ENCODE data around the gene PIM1.
"Not testable (repeated sequence)": the region's sequence is repeated elsewhere in the genome, so short reads cannot be mapped to it uniquely, and the experiment has no call there.

The PIM1 gene

DNA sequence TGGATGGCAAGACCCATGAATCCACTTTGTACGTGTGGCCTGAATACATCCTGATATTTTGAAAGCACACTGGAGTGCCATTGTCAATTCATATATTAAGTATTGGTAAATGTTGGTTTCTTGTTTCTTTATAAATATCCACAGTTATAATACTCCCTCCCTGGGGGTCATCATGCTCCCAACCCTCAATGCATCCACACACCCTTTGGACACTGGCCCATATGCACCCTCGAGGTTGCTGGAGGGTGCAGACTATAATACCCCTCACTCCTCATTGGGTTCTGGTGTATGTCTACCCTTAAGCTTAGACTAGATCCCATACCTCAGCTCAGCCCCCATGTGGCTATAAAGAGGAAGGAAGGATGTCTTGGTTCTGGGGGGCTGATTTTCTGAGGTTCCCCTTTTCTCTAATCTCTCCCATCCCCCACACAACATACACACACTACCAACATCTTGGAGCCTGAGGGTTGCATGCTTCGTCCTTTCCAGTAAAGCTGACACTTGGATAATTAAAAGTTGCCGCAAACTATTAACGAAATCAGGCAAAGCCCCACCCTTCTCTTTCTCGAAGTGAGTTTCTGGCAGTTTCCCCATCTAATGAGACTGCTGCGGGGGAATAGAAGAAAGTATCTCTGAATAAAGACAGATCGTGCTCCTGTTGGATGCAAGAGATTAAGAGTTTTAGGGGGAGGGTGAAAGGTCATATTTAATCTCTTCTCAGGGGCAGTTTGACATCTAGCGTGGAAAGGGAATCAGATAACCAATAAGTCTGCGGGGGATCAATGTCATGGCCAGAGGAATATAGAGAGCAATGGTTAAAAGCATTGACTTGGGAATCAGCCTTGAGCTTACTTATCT lies 7.4 kb downstream of the PIM1 start:
- in situ Hi-C loops (cut with HindIII; ENCODE audit: low pct_unique_long_range_greater_than_20kb, low sequenced_read_pairs), result no loop called here
- no peak for DNase-seq (ENCODE audit: low read depth in 1 of 2, low spot score in 1 of 2)
- TF ChIP-seq JUND (IDR thresholded peaks at IDR 0.05; ENCODE audit: low read depth), result no peak

DNA sequence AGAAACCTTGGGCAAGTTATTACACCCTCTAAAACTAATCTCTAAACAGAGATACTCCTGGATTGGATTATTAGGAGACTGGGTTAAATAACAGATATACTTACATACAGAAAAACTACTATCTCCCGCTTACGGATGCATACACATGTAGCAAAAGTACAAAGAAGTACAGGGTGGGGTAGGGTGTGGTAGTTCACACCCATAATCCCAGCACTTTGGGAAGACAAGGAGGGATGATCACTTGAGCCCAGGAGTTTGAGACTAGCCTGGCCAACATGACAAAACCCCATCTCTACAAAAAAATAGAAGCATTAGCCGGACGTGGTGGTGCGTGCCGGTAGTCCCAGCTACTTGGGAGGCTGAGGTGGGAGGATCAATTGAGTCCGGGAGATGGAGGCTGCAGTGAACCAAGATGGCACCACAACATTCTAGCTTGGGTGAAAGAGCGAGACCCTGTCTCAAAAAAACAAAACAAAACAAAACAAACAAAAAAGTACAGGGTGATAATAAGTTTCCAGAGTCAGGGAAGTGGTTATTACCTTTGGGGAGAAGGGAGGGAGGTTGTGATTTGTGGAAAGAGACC lies 8.1 kb downstream of the PIM1 start:
- no peak for DNase-seq (ENCODE audit: low read depth in 1 of 2, low spot score in 1 of 2)
- in situ Hi-C loops (cut with HindIII; ENCODE audit: low pct_unique_long_range_greater_than_20kb, low sequenced_read_pairs), result no loop called here
- TF ChIP-seq JUND (IDR thresholded peaks at IDR 0.05; ENCODE audit: low read depth), result no peak

DNA sequence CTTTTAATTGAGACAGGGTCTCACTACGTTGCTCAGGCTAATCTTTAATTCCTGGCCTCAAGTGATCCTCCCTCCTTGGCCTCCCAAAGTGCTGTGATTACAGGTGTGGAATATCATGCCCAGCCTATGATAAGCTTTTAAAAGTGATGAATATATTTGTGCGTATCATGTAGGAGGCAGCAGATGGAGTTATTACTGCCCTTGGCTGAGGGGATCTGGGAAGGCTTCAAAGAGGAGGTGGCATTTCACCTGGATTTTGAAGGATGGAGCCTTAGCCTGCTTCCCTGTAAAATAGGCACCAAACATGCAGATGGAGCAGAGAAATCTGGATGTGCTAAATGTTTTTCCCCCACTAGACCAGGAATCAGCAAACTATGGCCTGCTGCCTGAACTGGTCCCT lies 10.1 kb downstream of the PIM1 start:
- in situ Hi-C loops (cut with HindIII; ENCODE audit: low pct_unique_long_range_greater_than_20kb, low sequenced_read_pairs), result no loop called here
- TF ChIP-seq JUND (IDR thresholded peaks at IDR 0.05; ENCODE audit: low read depth), result no peak
- DNase-seq (ENCODE audit: low read depth in 1 of 2, low spot score in 1 of 2), result no peak

DNA sequence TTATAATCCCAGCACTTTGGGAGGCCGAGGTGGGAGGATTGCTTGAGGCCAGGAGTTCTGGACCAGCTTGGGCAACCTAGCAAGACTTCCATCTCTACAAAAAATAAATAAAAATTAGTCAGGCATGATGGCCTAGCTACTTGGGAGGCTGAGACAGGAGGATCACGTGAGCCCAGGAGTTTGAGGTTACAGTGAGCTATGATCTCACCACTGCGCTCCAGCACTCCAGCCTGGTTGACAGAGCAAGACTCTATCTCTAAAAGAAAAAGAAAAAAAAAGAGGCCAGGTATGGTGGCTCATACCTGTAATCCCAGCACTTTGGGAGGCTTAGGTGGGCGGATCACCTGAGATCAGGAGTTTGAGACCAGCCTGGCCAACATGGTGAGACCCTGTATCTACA lies 10.7 kb downstream of the PIM1 start:
- DNase-seq (ENCODE audit: low read depth in 1 of 2, low spot score in 1 of 2); in situ Hi-C loops (cut with HindIII; ENCODE audit: low pct_unique_long_range_greater_than_20kb, low sequenced_read_pairs): not testable (repeated sequence)

DNA sequence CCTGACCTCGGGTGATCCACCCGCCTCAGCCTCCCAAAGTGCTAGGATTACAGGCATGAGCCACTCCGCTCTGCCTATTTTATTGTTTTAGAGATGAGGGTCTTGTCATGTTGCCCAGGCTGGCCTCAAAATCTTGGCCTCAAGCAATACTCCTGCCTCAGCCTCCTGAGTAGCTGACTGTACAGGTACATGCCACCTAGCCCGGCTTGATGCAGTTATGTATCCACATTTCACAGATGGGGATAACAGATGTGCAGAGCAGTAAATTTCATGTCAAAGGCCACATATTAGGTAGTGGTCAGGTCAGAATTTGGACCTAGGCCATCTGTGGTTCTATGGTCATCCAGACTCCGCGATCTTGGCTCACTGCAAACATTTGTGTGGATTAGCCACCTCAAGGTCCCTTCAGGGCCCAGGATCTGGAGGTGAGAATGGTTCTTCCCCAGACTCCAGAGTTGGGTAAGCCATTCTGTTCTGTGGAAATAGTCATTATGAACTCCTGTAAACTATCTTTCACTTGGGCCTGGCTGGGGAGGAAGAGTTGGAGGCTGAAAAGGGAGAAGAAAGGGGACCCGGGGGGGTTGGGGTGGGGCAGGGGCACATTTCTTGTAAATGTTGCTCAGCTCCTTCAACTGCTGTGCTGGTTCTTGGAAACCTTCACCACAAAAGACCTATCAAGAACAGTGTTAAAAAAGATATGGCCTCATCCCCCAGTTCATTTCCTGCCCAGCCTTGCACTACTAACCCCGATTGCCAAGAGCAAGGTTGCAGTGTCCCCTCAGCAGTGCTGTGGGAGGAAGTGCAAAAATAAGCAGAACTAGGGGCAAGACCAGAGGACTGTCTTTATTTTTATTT lies 13.0 kb downstream of the PIM1 start:
- in situ Hi-C loops (cut with HindIII; ENCODE audit: low pct_unique_long_range_greater_than_20kb, low sequenced_read_pairs), result no loop called here
- TF ChIP-seq JUND (IDR thresholded peaks at IDR 0.05; ENCODE audit: low read depth), result no peak
- DNase-seq (ENCODE audit: low read depth in 1 of 2, low spot score in 1 of 2), result no peak

DNA sequence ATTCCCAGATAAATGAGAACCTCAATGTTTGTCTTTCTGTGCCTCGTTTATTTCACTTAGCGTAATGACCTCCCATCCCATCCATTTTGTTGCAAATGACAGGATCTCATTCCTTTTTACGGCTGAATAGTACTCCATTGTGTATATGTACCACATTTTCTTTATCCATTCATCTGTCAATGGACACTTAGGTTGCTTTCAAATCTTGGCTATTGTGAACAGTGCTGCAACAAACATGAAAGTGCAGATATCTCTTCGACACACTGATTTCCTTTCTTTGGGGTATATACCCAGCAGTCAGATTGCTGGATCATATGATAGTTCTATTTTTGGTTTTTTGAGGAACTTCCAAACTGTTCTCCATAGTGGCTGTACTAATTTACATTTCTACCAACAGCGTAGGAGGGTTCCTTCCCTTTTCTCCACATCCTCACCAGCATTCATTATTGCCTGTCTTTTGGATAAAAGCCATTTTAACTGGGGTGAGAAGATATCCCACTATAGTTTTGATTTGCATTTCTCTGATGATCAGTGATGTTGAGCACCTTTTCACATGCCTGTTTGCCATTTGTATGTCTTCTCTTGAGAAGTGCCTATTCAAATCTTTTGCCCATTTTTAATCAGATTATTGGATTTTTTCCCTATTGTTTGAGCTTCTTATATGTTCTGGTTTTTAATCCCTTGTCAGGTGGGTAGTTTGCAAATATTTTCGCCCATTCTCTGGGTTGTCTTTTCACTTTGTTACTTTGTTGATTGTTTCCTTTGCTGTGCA lies 16.2 kb downstream of the PIM1 start:
- DNase-seq (ENCODE audit: low read depth in 1 of 2, low spot score in 1 of 2); in situ Hi-C loops (cut with HindIII; ENCODE audit: low pct_unique_long_range_greater_than_20kb, low sequenced_read_pairs): not testable (repeated sequence)

DNA sequence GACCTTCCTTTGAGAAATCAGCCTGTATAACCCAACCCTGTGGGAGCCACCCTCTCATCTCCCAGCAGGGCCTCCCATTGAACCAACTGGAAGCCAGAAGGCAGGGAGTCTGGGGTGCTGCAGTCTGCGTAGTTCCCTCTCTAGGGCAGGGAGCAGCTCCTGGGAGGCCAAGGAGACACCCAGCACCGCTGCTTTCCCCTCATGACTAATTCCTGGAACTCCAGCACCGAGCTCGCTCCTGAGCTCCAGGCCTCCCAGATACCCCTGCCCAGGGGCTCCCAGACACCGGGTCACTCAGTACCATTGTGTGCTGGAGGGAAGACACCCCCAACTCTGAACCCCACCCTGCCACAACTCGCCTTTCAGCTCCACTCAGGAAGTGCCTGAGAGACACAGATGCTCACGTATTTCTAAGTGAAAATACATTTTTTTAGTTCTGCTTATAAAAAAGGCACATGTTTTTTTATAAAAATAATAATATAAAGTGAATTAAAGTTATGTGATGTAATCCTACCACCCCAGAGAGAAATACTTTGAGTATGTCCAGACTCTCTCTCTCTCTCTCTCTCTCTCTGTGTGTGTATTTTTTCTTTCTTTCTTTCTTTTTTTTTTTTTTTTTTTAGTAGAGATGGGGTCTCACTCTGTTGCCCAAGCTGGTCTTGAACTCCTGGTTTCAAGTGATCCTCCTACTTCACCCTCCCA lies 17.5 kb downstream of the PIM1 start:
- in situ Hi-C loops (cut with HindIII; ENCODE audit: low pct_unique_long_range_greater_than_20kb, low sequenced_read_pairs), result no loop called here
- DNase-seq (ENCODE audit: low read depth in 1 of 2, low spot score in 1 of 2), result no peak
- no peak for TF ChIP-seq JUND (IDR thresholded peaks at IDR 0.05; ENCODE audit: low read depth)

DNA sequence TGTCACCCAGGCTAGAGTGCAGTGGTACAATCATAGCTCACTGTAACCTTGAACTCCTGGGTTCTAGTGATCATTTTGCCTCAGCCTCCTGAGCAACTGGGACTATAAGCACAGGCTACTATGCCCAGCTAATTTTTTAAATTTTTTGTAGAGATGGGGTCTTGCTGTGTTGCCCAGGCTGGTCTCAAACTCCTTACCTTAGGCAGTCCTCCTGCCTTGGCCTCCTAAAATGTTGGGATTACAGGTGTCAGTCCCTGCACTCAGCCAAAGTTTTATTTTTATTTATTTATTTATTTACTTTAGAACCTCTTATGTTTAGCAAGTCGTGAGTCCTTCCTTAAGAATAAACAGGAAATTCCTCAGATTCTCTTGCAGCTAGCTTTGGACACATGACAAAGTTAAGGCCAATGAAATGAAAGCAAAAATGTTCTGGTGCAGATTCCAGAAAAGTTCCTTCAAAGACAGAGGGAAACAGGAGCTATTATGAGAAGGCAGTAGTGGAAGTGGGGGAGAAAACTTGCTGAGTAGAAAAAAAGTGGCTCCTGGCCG lies 19.1 kb downstream of the PIM1 start:
- TF ChIP-seq JUND (IDR thresholded peaks at IDR 0.05; ENCODE audit: low read depth), result no peak
- in situ Hi-C loops (cut with HindIII; ENCODE audit: low pct_unique_long_range_greater_than_20kb, low sequenced_read_pairs), result no loop called here
- no peak for DNase-seq (ENCODE audit: low read depth in 1 of 2, low spot score in 1 of 2)

DNA sequence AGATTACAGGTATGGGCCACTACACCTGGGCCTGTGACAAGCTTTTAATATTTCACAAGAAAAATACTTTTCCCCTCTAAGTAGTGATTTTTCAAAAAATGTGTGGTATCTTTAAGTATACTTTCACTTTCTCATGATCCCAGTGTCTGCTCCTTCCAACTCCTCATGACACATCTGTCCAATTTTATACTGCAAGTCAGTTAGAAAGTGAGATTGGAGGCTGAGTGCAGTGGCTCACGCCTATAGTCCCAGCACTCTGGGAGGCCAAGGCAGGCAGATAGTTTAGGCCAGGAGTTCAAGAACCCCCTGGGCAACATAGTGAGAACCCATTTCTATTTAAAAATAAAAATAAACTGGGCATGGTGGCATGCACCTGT lies 20.2 kb downstream of the PIM1 start:
- TF ChIP-seq JUND (IDR thresholded peaks at IDR 0.05; ENCODE audit: low read depth), result no peak
- in situ Hi-C loops (cut with HindIII; ENCODE audit: low pct_unique_long_range_greater_than_20kb, low sequenced_read_pairs), result no loop called here
- DNase-seq (ENCODE audit: low read depth in 1 of 2, low spot score in 1 of 2), result no peak

DNA sequence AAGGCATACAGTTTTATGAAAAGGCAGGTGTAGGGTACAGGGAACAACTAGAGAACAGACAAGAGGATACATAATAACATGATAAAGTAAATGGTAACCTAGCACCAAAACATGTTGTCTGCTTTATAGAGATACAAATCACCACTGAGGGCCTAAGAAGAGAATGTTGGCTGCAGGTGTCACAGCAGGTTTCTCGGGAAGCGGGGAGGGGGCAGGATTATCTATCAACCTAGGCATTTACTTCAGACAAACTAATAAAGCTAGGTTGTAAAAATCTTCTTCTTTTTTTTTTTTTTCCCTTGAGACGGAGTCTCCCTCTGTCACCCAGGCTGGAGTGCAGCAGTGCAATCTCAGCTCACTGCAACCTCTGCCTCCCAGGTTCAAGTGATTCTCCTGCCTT lies 22.7 kb downstream of the PIM1 start:
- in situ Hi-C loops (cut with HindIII; ENCODE audit: low pct_unique_long_range_greater_than_20kb, low sequenced_read_pairs), result no loop called here
- DNase-seq (ENCODE audit: low read depth in 1 of 2, low spot score in 1 of 2), result no peak
- no peak for TF ChIP-seq JUND (IDR thresholded peaks at IDR 0.05; ENCODE audit: low read depth)

DNA sequence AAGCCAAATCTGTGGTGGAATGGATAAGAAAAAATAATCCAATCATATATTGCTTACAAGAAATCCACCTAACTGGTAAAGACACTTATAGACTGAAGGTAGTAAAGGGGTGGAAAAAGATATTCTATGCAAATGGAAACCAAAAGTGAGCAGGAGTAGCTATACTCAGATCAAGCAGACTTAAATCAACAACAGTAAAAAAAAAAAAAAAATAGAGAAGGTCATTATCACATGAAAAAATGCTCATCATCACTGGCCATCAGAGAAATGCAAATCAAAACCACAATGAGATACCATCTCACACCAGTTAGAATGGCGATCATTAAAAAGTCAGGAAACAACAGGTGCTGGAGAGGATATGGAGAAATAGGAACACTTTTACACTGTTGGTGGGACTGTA lies 24.9 kb downstream of the PIM1 start:
- DNase-seq (ENCODE audit: low read depth in 1 of 2, low spot score in 1 of 2); in situ Hi-C loops (cut with HindIII; ENCODE audit: low pct_unique_long_range_greater_than_20kb, low sequenced_read_pairs): not testable (repeated sequence)

DNA sequence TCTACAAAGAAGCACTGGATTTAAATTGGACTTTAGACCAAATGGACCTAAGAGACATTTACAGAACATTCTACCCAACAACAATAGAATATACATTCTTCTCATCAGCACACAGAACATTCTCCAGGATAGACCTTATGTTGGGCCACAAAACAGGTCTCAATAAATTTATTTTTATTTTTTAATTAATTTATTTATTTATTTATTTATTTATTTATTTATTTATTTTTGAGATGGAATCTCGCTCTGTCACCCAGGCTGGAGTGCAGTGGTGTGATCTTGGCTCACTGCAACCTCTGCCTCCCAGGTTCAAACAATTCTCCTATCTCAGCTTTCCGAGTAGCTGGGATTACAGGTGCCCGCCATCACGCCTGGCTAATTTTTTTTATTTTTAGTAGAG lies 26.5 kb downstream of the PIM1 start:
- DNase-seq (ENCODE audit: low read depth in 1 of 2, low spot score in 1 of 2); in situ Hi-C loops (cut with HindIII; ENCODE audit: low pct_unique_long_range_greater_than_20kb, low sequenced_read_pairs): not testable (repeated sequence)
